Measurements from ENCODE around the gene INPP4B.
A peak's percentile ranks its signal among the peaks of the same experiment; 100 is the strongest.

The INPP4B gene

GRCh38 chr4:142567620-142568451 is 278.3 kb downstream of the INPP4B start:
- no peak for DNase-seq

- DNase-seq, result peak in 1 of 2 experiments; percentile 12
Measured at GRCh38 chr4:142567199-142567598, 278.9 kb downstream of the INPP4B start.

DNA sequence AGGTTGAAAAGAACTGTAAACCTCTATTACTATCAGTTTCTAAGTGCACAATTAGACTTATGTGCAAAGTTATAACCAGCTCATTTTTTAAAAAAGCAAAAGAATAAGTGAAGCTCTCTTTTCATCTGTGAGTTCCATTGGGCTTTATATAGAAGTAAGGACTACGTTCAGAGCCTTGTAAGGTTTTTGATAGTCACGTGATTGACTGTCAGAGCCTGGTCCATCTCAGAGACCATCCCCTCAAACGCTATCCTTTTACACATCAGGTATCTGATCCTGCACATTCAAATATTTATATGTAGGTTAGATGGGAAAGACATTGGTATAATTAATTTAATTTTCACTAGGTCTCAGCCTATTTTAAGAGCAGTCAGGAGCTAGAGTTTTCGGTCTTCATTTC is 279.3 kb downstream of the INPP4B start:
- DNase-seq, result no peak

- DNase-seq, result no peak
Measured at GRCh38 chr4:142566243-142566642, 279.9 kb downstream of the INPP4B start.

DNA sequence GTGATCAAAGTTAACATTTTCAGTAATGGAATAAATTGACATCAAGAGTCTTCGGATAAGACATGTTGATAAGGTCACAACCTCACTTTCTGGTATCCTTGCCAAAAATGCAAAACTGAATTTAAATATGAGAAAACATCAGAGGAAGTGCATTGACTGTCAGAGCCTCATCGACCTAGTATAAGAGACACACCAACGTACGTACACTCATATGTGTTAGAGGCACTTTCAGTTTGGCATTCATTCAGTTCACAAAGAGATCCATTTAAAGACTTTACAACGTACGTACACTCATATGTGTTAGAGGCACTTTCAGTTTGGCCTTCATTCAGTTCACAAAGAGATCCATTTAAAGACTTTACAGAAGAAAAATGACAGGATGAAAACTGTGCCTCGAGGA is 280.3 kb downstream of the INPP4B start:
- no peak for DNase-seq

GRCh38 chr4:142563682-142564291 is 282.3 kb downstream of the INPP4B start:
- no peak for DNase-seq

GRCh38 chr4:142559986-142560385 is 286.1 kb downstream of the INPP4B start:
- no peak for DNase-seq

- peak in 1 of 2 experiments; percentile 56 for DNase-seq
Measured at GRCh38 chr4:142558851-142559250, 287.2 kb downstream of the INPP4B start.

- DNase-seq, result no peak
Measured at GRCh38 chr4:142557239-142557801, 288.8 kb downstream of the INPP4B start.

- no peak for DNase-seq
Measured at GRCh38 chr4:142556570-142557238, 289.4 kb downstream of the INPP4B start.

GRCh38 chr4:142556048-142556447 is 290.1 kb downstream of the INPP4B start:
- no peak for DNase-seq

GRCh38 chr4:142554412-142554811 is 291.7 kb downstream of the INPP4B start:
- no peak for DNase-seq

- peak in 1 of 2 experiments; percentile 39 for DNase-seq
Measured at GRCh38 chr4:142551517-142552305, 294.4 kb downstream of the INPP4B start.

DNA sequence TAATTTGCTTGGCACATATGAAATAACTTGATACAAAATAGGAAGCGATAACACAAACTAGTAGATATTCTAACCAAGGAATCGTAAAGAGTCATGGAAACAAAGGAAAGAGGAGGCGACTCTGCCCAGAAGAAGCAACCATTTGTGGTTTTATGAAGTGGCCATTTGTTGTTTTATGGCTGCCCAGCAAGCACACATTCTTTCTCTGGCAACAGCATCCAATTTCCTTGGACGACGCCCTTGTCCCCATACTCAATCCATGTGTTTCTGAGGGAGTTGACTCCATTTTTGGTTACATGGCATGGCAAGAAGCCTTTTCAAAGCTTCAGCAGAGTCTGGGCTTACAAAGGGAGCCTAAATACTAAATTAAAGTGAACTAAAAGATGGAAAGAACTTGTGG is 295.1 kb downstream of the INPP4B start:
- peak; percentile 12 to 77 for DNase-seq

GRCh38 chr4:142549726-142550463 is 296.2 kb downstream of the INPP4B start:
- DNase-seq, result peak; percentile 27 to 74

GRCh38 chr4:142549248-142549647 is 296.9 kb downstream of the INPP4B start:
- no peak for DNase-seq

DNA sequence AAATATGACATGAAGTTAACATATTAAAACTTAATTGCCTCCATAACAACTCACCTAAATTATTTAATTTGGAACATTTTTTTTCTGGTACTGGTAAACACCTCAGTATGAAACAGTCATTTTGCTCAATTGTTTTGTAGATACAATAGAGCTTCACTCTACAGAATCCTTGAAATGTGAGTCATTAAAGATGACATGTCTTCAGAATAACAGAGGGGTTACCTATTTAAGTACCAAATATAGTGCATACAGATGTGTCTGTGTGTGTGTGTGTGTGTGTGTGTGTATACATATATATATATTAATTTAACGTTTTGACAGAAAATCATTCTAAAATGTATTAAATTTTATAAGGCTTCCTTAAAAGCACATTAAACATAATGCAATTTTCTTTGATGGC is 297.6 kb downstream of the INPP4B start:
- DNase-seq, result no peak

GRCh38 chr4:142547974-142548373 is 298.1 kb downstream of the INPP4B start:
- peak; percentile 81 to 92 for DNase-seq

DNA sequence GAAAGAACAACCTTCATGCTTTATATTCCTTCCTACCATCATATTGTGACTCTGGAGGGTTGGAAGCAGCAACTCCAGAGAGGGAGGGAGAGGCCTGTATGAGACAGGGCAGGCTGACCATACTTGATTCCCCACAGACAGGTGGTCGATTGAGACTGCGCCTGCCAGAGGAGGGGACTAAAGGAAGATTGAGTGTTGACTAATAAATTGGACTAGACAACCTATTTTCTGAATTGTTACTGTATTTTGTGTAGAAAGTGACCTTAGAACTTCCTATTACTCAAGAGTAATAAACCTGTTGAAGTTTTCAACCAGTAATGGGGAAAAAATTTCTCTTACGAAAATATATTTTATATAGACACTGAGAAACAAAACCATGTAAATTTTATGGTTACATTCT is 301.5 kb downstream of the INPP4B start:
- DNase-seq, result no peak

DNA sequence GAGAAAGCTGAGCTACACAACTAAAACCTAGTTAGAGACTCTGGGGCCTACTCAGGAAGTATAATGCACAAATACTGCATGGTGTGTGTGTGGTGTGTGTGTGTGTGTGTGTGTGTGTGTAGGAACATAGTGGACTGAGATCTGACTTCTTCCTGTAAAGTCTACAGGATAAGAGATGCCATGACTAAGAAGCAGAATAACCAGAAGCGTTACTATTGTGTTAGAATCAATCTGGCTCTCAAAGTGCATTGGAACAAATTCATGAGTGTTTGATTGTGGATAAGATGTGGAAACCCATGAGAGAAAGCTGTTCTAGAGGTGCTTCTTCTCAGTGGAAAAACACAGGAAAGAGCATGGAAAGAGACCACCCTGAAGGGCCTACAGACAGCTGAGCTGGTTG is 302.1 kb downstream of the INPP4B start:
- no peak for DNase-seq

DNA sequence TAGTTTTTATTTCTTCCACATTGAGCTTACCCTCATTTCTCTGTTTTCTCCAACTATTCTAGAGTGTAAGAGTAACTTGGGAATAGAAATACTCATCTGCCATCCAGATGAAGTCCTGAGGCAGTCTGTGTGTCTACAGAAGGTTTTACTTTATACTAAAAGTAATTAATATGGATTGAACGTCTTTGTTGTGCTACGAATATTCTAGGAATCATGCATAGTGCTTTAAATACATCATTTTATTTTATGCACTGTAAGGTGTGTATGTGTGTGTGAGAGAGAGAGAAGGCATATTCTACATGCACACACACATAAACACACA is 305.7 kb downstream of the INPP4B start:
- no peak for DNase-seq

All from NCI-H446 (cell line).